ENCODE measurements around the gene GRAP.
A peak's percentile ranks its signal among the peaks of the same experiment; 100 is the strongest.

Gene GRAP

DNA sequence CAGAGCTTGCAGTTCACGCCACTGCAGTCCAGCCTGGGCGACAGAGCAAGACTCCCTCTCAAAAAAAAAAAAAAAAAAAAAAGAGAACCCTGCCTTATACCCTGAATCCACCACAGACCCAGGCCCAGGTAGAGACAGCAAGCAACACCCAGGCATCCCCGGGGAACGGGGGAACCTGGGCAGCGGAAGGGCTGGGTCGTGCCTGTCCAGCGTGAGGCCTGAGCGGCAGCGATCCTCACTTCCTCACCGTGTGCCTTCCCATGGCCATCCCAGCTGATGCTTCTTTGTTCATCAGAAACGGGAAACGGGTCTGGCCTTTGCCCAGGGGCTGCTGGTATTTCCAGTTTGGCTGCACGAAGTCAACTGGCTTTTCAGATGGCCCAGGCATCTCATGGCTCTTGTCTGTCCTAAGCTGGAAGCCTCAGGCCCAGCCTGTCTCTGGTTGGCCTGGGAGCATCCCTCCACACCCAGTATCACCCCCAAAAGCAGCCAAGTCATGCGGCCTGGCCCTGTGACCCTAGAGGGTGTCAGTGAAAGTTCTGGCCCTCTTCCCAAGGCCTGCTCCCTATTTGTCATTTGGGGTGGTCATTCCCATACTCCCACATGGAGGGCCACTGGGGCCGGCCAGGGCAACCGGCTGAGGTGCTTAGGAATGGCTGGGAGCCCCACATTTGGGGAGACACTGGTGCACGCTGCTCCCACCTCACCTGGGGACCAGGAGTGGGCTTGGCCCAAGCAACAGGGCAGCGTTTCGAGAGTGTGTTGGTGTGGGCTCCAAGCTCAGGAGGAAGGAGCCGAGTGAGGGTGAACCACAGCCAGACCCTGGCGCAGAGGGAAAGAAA lies 62.3 kb downstream of the GRAP start:
- no peak for DNase-seq (ENCODE audit: low read depth in 2 of 2)

DNA sequence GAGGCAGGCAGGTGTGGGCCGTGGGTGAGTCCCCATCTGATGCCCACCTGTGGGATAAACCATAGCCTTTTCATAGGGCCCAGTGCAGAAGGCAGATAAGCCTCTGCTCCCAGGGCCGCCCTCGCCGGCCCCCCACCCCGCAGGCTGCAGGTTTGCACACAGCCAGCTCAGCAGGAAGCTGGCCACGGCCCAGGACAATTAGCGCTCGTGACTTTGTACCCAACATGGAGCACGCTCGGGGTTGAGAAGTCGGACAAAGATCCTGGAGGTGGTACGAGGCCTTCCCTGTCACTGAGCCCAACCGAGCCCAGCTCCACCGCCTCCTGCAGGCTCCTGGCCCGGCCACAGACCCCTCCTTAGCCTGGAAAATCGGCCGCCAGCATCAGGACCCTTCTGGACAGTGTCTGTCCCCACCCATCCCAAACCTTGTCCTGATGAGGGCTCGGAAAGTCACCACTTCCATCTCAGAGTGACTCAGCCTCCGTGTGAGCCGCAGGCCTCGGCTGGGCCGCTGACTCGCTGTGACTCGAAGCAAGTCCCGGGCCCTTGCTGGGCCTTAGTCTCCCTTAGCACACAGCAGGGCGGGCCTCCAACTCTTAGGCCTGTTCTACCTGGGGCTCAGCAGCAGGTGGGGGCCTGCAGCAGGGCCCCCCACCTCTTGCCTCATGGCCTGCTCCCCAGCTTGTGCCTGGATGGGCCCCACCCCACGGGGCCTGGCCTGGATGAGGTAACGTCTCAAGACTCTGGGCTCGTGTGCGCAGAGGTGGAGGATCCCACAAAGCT lies 64.9 kb downstream of the GRAP start:
- no peak for DNase-seq (ENCODE audit: low read depth in 2 of 2)

DNA sequence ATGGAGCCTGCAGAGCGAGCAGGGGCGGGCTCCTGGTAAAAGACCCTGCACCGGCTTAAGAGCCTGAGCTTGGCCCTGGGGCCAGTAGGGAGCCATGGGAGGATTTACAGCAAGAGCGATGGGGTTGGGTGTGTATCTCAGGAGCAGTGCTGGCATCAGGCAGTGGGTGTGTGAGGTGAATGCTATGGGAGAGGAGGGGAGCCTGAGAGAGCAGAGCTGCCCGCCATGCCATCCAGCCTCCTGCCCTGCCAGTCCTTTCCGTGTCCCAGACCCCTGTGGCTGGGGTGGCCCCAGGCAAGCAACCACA lies 65.5 kb downstream of the GRAP start:
- DNase-seq (ENCODE audit: low read depth in 2 of 2): no peak

- DNase-seq (ENCODE audit: low read depth in 2 of 2): no peak
These were observed 65.9 kb downstream of the GRAP start for GRCh38 chr17:18980682-18981334.

DNA sequence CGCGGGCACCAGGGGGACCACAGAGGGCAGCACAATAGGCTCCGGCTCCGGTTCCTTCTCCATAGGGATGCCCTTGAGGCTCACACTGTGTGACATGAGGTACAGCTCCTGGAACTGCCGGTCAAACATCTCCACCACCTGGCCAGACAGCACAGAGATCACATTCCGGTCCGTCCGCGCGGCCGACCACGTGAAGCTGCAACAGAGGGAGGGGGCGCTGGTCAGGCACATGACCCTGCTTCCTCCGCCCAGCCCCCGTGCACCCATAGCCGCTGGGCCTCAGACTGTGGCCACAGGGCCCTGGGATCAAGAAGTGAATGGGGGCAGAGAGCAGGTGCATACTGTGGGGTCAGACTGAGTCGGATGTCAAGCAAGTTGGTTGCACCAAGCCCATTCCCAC lies 68.1 kb downstream of the GRAP start:
- DNase-seq (ENCODE audit: low read depth in 2 of 2): no peak

DNA sequence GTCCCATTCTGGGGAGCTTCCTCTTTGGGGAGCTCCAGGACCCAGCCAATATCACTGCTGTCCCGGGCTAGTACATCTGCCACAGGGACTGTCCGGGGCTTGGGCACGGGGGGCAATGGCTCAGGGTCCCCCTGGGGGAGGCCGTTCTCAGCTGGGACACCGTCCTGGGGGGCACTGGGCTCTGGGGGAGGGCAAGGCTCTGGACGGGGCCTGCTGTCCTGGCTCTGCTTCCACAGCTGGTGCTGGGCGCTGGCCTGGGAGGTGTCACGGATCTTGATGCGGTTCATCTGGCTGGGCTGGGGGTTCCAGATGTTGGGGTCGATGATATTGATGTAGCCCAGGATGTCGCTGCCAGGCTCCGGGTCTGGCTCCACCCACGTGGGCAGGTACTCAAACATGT lies 68.7 kb downstream of the GRAP start:
- DNase-seq (ENCODE audit: low read depth in 2 of 2): no peak

- DNase-seq (ENCODE audit: low read depth in 2 of 2): no peak
These were observed 69.1 kb downstream of the GRAP start for GRCh38 chr17:18977646-18978045.

DNA sequence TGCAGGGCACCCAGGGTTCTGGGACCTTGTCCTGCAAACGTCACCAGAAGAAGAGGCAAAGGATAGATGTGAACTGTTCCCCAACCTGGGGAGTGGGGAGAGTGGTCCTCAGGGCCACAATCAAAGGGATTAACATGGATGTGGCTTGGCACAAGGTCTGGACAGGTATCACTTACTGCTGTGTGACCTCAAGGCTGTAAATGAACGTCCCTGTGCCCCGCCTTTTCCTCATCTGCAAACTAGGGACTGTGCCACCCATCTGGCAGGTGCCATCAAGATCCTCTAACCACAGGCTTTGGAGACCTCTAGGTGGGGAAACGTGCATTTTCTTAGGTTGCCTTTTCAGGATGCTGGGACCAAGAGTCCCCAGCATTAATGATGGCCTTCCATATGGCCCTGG lies 69.7 kb downstream of the GRAP start:
- DNase-seq (ENCODE audit: low read depth in 2 of 2): no peak

DNA sequence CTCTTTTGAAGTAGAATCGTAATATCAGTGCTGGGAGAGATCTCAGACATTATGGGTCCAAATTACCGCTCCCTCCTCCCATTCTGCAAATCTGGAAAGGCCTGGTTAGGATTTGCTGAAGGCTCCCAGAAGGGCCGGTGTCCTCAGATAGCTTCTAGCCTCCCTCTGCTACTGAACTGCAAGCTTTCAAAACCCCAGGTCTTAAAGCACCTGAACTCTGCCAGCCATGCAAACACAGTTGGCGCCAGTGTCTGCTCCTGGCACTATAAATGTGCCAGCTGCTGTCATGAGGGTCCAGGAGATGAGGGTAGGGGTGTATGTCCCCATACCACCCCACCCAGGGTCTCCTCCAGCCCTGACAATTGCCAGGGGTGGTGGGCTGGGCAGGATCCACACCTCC lies 70.6 kb downstream of the GRAP start:
- DNase-seq (ENCODE audit: low read depth in 2 of 2): no peak

- DNase-seq (ENCODE audit: low read depth in 2 of 2): no peak
These were observed 71.2 kb downstream of the GRAP start for GRCh38 chr17:18975597-18975996.

- DNase-seq (ENCODE audit: low read depth in 2 of 2): peak in 1 of 2 donors; percentile 34
These were observed 72.2 kb downstream of the GRAP start for GRCh38 chr17:18974407-18975149.

- DNase-seq (ENCODE audit: low read depth in 2 of 2): no peak
These were observed 75.0 kb downstream of the GRAP start for GRCh38 chr17:18971801-18972200.

Data from stimulated activated CD8-positive, alpha-beta memory T cell treated with anti-CD3 and anti-CD28 coated beads, Interleukin-2, amount 100 ng/mL, for 48 hours (primary cell).